Brain pericyte (primary cell): ENCODE data around the gene ATG14.
"Not testable (repeated sequence)": the region's sequence is repeated elsewhere in the genome, so short reads cannot be mapped to it uniquely, and the experiment has no call there.

Experiments used
- DNase-seq: peaks from one replicate; pipeline ENCODE4 v3.0.0-alpha.2; 2012; ENCODE audit warnings: low read depth, low spot score

The ATG14 gene

DNA sequence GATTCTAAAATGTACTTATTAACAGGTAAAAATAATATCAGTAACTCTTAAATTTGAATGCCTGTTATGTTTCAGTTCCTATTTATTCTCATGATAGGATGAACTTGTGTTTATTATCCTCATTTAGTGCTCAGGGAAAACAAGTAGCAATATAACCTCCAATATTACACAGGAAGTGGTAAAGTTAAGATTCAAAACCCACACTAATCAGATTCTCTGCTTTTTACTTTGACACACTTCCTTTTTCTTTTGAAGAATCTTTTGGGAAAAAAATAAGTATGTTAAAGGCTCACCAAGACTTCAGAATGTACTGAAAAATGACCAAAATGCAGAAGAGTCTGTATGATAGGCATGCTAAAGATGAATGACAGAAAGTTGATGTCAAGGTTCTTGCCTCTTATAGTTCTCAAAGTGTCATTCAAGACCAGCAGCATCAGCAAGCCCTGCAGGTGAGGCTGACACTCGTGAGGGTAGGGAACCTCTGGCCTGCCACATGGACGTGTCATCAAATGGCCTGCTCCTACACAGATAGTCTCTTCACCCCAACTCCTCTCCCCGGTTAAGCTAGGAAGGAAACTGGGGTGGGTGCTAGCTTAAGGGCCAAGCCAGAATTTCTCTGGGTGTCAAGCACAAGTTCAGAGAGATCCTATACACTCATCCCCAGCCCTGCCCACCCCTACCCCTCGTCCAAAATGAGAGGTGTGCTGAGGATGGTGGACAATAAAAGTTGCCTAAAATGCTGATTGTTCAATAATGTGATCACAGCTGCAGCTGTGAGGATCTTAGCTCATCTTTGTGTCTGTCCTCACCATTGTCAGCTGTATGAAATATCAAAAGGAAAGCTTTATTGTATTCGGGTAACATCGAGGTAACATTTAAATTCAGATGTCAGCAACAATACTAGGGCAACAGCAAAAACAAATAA is 22.5 kb upstream of the ATG14 start:
- DNase-seq = no peak

DNA sequence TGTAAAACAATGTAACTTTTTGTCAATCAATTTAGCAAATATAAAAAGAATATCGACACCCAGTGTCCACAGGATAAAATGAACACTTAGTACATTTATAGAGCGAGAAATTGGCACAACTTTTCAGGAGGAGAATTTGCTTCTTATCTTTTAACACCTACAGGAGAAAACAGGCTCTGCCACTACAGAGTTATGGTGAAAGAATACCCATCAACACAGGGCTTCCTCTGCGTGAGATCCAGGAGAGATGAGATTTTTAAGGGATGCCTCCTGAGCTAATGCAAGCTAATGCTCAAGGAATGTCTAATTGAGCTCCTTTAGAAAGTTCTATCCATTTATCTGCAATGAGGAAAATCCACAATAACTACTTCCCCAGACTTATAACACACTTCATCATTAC is 21.0 kb upstream of the ATG14 start:
- DNase-seq = no peak

DNA sequence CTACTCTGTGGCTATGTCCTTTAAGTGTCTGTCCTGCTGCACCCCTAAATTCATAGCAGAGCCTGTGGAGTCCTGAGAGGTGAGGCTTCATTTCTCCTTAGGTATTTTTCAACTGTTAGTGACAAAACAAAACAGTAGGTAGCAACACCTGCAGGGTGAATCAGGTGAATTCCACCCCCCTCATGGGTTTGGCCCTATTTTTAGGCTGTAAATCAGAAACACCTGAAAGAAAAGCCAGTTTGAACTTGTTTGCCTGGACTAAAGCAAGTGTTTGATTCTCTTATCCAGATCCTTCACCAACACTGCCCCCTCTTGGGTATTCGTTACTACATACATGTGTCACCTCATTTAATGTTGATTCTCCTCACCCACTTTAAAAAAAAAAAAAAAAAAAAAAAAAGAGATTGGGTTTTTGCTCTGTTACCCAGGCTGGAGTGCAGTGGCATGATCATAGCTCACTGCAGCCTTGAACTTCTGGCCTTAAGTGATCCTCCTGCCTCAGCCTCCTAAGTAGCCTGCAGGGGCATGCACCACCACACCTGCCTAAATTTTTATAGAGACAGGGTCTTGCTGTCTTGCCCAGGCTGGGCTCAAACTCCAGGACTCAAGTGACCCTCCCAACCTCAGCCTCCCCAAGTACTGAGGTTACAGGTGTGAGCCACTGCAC is 18.5 kb upstream of the ATG14 start:
- DNase-seq = no peak

DNA sequence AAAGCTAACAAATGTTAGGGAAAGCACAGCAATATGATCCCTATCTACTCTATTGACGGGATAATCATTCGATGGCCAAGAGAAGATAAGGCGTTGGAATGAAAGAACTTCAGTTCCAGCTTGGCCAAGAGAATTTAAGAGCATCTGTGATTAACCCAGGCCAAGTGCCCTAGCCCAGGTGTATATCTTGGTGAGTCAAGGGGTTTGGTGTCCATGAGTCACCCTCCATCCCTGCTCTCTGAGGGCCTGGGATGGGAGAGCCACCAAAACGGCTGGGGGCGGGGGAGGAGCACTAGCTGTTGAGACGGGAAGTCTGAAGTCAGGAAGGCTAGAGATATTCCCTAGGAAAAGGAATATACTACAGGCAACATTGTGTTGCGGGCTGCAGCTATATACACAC is 15.8 kb upstream of the ATG14 start:
- no peak for DNase-seq

DNA sequence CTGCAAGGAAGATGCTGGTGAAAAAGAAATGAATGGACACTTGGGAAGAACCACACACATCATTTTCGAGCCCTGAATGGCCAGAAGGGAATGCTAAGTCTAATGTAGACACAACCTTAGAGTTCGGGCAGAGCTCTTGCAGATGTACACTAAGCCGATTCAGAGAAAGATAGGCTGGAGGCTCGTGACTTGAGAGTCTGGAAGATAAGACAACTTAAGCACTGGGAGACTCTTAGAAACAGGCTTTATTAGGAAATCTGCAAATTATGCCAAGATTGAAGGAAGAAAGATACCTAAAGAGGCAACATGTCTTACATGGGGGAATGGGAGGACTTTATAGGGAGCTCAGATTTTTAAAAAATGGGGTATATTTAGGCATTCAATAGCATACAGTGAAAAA is 15.3 kb upstream of the ATG14 start:
- DNase-seq = no peak

DNA sequence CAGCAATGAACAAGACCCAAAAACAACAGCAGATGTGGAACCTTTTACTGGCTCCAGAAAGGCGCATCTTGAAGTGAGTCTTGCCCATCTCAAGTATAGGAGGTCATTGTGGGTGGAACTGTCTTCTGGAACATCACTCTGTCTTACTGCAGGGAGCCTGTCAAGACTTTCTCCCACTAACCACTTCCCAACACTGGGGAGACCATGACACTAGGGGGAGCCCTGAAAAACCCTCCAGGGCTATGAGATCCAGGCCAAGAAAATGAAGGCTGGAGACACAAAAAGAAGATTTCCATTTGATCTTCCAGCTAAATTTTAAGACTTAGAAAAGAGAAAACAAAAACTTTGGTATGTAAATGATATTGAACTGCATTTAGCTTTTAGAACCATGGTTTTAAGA is 13.5 kb upstream of the ATG14 start:
- DNase-seq = no peak

DNA sequence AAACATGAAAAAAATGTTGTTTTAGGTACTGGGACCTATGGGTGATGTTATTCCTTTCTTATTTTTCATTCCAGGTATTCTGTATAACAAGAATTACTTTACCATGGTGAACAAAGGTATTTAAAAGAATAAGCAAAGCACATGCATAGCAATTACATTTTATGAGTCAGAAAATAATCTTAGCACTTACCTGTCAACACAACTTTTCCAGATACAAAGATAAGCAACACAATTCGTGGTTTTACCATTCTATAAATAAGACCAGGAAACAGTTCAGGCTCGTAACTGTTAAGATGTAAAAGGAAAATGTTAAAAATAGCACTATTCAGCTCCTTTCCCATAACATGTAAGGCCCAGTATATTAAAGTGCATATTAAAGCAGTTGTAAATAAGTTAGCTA is 12.3 kb upstream of the ATG14 start:
- DNase-seq = no peak

DNA sequence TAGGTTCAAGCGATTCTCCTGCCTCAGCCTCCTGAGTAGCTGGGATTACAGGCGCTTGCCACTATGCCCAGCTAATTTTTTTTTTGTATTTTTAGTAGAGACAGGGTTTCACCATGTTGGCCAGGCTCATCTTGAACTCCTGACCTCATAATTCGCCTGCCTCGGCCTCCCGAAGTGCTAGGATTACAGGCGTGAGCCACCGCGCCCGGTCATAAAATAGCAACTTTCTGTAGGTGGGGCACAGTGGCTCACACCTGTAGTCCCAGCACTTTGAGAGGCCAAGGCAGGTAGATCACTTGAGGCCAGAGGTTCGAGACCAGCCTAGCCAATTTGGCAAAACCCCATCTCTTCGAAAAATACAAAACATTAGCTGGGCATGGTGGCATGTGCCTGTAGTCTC is 10.7 kb upstream of the ATG14 start:
- DNase-seq = not testable (repeated sequence)

DNA sequence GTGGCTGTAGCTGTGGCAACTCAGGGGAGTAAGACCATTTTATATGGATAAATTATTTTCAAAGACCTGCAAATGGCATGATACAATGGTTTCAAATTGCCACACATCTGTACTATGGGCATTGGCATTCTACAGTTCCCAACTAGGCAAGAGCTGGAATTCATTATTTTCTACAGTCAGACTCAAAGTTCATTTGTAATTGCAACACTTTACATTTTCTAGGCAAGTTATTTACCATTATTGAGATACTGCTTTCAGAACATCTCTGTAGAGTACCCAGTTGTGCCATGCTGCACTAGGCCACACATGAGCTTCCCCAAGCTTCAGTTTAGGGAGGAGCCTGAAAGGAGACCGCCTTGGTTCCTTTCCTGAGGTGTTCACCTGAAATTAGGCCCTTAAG is 8.0 kb upstream of the ATG14 start:
- no peak for DNase-seq

DNA sequence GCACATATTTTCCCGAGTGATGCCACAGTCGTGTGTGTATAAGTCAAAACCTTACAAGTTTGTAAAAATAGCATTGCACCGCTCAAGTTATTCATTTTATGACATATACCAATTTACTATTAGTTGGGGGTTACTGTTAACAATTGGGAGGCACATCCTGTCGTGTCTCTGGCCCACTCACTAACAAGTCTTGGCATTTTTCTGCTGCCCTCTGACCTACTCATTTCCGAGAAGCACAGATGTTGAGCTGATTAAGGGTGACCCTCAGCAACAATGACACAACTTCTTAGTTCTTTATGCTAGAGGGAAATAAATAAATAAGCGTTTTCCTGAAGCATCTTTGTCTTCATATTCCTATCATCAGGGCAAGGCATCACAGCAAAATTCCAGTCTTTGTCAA is 6.8 kb upstream of the ATG14 start:
- DNase-seq = no peak

DNA sequence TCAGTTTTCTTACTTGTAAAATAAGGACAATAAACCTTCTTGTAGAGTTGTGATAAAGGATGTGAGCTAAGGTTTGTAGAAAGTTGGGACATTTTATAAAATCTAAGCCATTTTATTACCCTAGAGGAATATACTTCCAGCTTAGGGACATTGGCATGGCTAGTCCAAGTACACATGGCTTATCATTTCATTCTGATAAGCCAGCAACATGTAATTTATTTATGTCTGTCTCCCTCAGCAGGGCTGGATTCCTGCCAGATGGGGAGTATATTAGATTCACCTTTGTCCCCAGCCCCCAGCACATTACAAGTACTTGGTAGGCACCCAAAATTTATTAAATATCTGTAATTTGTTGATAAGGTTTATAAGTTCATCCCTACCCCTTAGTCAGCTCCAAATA is 6.3 kb upstream of the ATG14 start:
- DNase-seq = no peak

DNA sequence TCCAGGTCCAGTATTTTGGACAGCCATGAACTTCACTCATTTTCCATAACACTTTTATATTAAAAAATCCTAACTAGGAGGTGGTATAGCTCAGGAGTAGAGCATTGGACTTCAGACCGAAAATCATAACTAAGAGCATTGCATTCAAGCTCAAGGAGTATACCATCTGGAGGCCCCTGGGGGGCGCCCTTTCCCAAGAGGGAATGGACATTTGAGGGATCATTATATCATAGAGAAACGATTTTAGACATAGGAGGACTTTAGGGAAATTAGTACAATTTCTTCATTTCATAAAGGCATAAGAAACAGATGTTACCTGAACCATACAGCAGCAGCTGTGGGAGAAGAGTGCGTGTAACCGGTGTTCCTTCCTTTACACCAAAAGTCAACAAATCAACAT is 5.2 kb upstream of the ATG14 start:
- no peak for DNase-seq

DNA sequence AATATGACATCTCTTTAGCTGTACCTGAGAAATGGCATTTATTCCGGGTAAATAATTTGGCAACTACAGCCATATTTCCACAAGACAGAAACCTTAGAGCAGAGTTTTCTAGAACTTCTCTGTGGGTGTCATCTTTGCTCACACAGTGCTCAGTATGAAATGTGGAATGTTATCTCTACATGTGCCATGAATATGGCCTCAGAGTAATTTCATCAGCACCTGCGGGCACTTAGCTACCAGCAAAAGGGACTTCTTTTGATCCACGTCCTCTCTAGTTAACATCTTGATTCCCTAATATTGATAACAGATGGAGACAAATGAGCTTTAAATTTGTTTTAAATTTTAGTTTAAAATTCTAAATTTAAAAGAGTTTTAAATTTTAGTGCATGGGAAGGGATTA is 2.9 kb upstream of the ATG14 start:
- DNase-seq = no peak

DNA sequence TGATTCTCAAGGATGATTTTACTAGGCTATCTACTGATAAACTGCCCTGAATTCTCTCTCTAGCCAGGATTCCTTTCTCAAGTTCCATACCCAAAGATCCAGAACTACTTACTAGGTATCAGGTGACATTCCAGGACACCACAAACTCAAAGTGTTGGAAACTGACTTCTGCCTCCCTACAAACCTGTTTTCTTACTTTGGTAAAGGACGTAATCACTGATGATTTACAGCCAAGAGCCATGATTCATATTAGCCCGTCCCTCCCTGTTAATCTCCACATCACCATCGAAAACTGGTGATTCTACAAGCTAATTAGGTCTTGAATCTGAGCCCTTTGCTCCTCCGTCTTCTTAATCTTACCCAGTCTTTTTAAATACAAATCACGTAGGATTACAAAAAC is 1.0 kb upstream of the ATG14 start:
- no peak for DNase-seq

DNA sequence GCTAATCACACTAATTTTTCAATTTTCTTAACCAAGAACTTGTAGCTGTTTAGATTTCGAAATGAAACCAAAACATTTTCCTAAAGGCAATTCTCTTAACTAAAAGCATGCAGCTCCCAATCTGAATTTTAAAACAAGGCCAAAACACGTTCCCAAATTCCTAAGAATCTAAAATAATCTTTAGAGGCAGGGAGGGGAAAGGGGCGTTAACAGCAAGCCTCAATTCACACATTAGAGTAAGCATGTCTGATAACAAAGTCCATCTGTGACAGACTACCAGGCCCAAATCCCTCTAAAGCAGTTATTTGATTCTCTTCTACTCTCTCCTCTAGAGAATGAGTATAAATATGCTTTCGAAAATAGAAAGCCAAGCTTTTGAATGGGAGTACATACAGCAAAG is 754 bp downstream of the ATG14 start:
- DNase-seq = no peak

DNA sequence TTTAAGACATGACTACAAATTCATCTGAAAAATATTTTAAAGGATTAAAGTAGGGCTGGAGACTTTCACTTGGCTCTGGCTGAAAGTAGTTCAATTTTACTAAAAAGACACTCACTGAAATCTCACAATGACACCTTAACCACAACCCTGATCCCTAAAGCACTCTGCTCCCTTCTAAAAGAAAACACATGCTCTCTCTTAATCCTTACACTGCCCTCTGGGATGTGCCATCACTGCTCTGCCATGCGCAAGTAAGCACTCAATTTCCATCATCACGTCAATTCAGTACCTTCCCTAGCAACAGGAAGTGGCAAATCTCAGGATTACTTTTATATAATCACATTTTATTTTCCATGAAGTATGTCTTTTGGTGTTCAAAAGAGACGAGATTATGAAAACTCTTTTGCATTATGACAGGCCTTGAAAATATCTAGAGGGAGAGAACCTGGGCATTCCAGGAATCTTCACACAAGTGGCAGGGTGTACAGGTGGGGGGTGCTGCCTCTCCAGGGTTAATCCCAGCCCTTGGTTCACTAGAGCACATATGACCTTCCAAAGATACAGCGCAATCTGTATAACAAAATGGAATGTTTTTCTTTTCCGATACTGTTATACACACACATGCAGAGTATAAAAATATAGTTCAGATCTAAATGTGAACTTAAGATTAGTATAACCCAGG is 7.3 kb downstream of the ATG14 start:
- DNase-seq = no peak

DNA sequence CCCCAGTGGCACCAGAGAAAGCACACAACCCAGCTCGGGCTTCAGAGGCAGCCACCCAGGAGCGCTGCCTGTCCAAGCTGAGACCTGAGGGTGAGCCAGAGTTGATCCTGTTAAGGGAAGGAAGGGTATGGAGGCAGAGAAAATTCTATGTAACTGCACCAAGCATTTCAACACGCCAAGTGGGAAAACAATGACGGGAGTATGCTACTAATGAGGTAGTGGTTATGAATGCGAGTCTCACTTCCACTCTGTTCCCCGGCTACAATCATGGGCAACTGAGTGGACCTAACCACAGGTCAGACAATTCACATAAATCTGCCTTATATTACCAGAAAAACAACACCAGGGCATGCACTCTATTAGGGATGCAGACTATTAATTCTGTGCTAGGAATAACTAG is 9.9 kb downstream of the ATG14 start:
- DNase-seq = no peak

DNA sequence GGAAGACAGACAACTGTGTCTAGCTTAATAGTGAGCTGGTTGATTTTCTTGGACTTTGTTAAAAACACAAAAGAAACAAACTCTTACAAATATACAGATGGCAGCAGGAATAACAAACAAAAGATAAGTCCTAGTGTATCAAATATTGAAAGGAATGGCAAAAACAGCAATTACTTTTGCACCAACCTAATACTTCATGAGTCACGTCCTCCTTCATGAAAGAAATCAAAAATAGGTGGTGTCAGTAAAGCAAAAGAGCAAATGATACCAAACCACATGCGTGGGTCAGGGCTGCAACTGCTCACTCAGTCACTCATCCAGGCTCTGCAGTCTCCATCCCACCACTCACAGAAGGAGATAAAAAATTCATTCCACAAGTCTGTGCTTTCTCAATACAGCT is 11.8 kb downstream of the ATG14 start:
- no peak for DNase-seq

DNA sequence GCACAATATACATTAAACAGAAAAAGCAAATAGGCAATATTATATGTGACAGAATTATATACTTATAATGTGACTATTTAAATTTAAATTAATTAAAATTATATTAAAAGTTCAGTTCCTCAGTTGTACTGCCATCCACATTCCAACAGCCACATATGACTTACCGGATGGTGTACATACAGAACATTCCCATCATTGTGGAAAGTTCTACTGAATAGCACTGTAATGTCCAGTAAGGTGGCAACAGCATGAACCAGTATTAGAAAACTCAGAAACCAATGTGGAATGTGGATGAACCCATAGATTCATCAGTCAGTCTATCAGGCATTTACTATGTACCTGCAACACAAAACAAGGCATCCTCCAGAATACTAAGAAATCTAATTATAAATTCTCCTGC is 12.4 kb downstream of the ATG14 start:
- no peak for DNase-seq

DNA sequence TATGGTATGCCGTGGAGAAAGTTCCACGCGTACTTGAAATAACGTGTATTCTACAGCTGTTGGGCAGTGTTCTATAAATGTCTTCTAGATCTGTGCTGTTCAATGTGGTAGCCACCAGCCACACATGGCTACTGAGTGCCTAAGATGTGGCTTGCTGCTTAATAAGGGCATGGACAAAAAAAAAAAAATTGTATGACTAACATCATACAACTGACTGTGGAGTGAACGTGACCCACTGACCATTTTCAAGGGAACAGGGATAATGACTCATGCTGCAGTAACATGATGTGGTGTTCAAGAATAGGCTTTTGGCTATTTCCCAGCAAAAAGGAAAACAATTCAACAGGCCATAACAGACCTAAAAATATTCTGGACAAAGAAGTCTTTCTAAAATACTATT is 13.0 kb downstream of the ATG14 start:
- DNase-seq = peak; percentile 85

DNA sequence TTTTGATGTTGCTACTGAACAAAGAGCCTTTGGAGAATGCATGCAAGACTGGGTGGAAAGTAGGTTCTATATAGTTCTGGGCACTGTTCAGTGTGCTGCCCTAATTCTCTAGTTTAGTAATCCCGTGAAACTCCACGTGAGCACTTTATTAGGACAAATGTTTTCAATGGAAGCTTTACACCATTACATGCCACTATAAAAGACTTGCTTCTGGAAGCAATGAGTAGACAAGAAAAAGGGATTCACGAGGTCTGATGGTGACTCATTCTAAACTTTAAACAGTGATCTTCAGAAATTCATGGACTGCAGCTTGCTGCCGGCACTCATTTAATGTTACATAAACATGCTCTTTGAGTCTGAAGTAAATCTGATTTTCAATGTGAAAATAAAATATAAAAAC is 22.3 kb downstream of the ATG14 start:
- no peak for DNase-seq

DNA sequence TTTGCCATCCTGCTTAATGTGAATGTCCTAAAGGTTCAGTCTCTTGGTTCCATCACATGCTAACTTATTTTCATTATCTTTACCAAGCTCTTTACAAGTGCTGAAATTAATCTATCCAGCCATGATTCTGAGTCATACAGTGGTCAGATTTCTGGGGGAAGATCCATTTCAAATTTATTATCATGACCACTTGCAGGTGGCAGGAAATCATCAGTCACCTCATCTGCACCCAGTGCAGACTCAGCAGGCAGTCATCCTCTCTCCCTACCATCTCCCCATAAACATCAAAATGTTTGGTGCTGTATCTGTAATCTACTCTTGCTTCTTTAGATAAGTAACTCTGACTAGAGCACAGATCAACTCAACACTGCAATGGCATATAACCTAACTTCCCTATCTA is 23.5 kb downstream of the ATG14 start:
- DNase-seq = no peak

DNA sequence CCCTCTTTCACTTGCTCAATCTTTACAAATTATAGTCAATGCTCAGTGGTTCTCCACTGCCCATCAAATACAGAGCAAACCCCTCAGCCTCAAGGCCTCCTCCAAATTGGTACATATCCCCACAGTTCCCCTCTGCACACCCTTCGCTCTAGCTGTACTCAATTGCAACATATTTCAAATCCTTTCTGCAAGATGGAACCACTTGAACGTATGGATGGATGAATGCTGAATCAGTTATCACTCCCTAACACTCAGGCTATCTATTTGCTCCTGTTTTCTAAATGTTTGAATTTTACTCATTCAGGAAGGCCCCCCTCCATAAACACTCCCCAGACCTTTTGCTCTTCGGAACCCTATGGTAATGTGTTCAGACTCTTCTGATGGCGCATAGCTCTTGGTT is 24.5 kb downstream of the ATG14 start:
- DNase-seq = no peak
